KOPT-K1 (cell line): ENCODE data around the gene GLIS1.

Source experiments
- H3K27ac ChIP-seq: fragments of 200-600 bp; sonication (generic); 2 replicates; pipeline ENCODE4 v1.5.1; 2016; ENCODE audit warnings: antibody characterized with exemption, mild to moderate bottlenecking, low read depth, low read length; ENCODE audit not compliant: poor library complexity, severe bottlenecking
- H3K36me3 ChIP-seq: fragments of 200-600 bp; sonication (generic); 2 replicates; pipeline ENCODE4 v1.5.1; 2017; ENCODE audit warnings: antibody characterized with exemption, mild to moderate bottlenecking, low read length, moderate library complexity; ENCODE audit not compliant: insufficient read depth
- H3K9me3 ChIP-seq: fragments of 200-600 bp; sonication (generic); 2 replicates; pipeline ENCODE4 v1.5.1; 2017; ENCODE audit warnings: antibody characterized with exemption, low read length, mild to moderate bottlenecking; ENCODE audit not compliant: insufficient read depth, poor library complexity, severe bottlenecking

Gene GLIS1

GRCh38 chr1:53587252-53587988 is 151.5 kb downstream of the GLIS1 start:
- Histone ChIP-seq H3K27ac (no peak overlapping the region), H3K36me3 (no peaks in the 10 kb centered on the region)

GRCh38 chr1:53586765-53587164 is 152.2 kb downstream of the GLIS1 start:
- Histone ChIP-seq H3K36me3 (no peaks in the 10 kb centered on the region), H3K9me3 (no peaks in the 10 kb centered on the region), H3K27ac (no peak overlapping the region)

More at GRCh38 chr1:53587252-53587988, 151.5 kb downstream of the GLIS1 start:
- H3K9me3 ChIP-seq = no peaks in the 10 kb centered on the region

GRCh38 chr1:53585565-53585964 is 153.4 kb downstream of the GLIS1 start:
- Histone ChIP-seq H3K9me3 (no peaks in the 10 kb centered on the region), H3K27ac (peak overlapping the region; percentile 29), H3K36me3 (no peaks in the 10 kb centered on the region)

GRCh38 chr1:53585129-53585528 is 153.8 kb downstream of the GLIS1 start:
- Histone ChIP-seq H3K9me3 (no peaks in the 10 kb centered on the region), H3K27ac (peak overlapping the region; percentile 29), H3K36me3 (no peaks in the 10 kb centered on the region)

GRCh38 chr1:53584777-53585107 is 154.2 kb downstream of the GLIS1 start:
- Histone ChIP-seq H3K36me3 (no peaks in the 10 kb centered on the region), H3K27ac (peak overlapping the region; percentile 29), H3K9me3 (no peaks in the 10 kb centered on the region)

- Histone ChIP-seq H3K27ac (peak overlapping the region; percentile 29), H3K36me3 (no peaks in the 10 kb centered on the region), H3K9me3 (no peaks in the 10 kb centered on the region)
These were observed 154.8 kb downstream of the GLIS1 start for GRCh38 chr1:53583868-53584776.

- Histone ChIP-seq H3K9me3 (no peaks in the 10 kb centered on the region), H3K36me3 (no peaks in the 10 kb centered on the region), H3K27ac (no peak overlapping the region)
These were observed 155.7 kb downstream of the GLIS1 start for GRCh38 chr1:53583021-53583867.

GRCh38 chr1:53582211-53583020 is 156.5 kb downstream of the GLIS1 start:
- Histone ChIP-seq H3K27ac (no peak overlapping the region), H3K9me3 (no peaks in the 10 kb centered on the region), H3K36me3 (no peaks in the 10 kb centered on the region)

- Histone ChIP-seq H3K36me3 (no peaks in the 10 kb centered on the region), H3K27ac (no peak overlapping the region), H3K9me3 (no peaks in the 10 kb centered on the region)
These were observed 157.5 kb downstream of the GLIS1 start for GRCh38 chr1:53581476-53581875.

- H3K9me3 ChIP-seq = no peaks in the 10 kb centered on the region
- no peak overlapping the region for H3K27ac ChIP-seq
- H3K36me3 ChIP-seq = no peaks in the 10 kb centered on the region
These were observed 158.1 kb downstream of the GLIS1 start for GRCh38 chr1:53580739-53581475.

GRCh38 chr1:53580009-53580400 is 159.0 kb downstream of the GLIS1 start:
- Histone ChIP-seq H3K9me3 (no peaks in the 10 kb centered on the region), H3K27ac (no peak overlapping the region), H3K36me3 (no peaks in the 10 kb centered on the region)

- H3K9me3 ChIP-seq = no peaks in the 10 kb centered on the region
These were observed 159.5 kb downstream of the GLIS1 start for GRCh38 chr1:53579221-53580008.

GRCh38 chr1:53578358-53578757 is 160.6 kb downstream of the GLIS1 start:
- Histone ChIP-seq H3K36me3 (no peaks in the 10 kb centered on the region), H3K9me3 (no peaks in the 10 kb centered on the region), H3K27ac (no peak overlapping the region)

More at GRCh38 chr1:53579221-53580008, 159.5 kb downstream of the GLIS1 start:
- no peak overlapping the region for H3K27ac ChIP-seq
- no peaks in the 10 kb centered on the region for H3K36me3 ChIP-seq
